Tibial nerve (tissue), 3 donors: Measurements from ENCODE around the gene TSPAN6.

Experiments used
- POLR2A ChIP-seq, 2 donors: fragments of 450-650 bp; IDR thresholded peaks; one replicate each; pipeline ENCODE4 v1.6.1; 2017; ENCODE audit warnings: antibody characterized with exemption in 2 of 2, mild to moderate bottlenecking in 2 of 2, moderate library complexity in 2 of 2
- TF ChIP-seq, protein P1 (sequence below), 5 experiments: fragments of 200-600 bp in 3 of 5; fragments of 450-650 bp in 2 of 5; sonication (generic) in 3 of 5; IDR thresholded peaks; one replicate each; pipeline ENCODE4 v1.5.1; 2016 to 2019; ENCODE audit warnings: antibody characterized with exemption in 5 of 5, mild to moderate bottlenecking in 3 of 5, moderate library complexity in 2 of 5

DNA sequence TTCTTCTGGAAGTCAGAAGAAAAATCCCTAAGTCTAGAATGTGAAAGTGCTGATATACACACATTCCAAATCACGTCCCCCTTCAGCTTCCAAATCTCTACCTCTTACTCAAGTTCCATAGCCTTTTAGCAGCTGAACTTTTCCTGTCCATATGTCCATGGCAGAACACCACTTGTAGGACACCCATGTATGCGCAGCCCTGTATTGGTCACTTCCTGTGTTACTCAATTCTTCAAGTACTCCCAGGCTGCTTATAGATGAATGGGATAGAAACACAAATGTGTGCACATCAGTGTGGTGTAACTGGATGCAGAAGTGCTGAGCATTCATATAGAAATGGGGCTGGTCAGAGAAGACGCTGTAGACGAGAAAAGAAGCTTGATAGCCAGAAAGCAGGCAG is 26.2 kb upstream of the TSPAN6 start:
- TF ChIP-seq, protein P1, sequence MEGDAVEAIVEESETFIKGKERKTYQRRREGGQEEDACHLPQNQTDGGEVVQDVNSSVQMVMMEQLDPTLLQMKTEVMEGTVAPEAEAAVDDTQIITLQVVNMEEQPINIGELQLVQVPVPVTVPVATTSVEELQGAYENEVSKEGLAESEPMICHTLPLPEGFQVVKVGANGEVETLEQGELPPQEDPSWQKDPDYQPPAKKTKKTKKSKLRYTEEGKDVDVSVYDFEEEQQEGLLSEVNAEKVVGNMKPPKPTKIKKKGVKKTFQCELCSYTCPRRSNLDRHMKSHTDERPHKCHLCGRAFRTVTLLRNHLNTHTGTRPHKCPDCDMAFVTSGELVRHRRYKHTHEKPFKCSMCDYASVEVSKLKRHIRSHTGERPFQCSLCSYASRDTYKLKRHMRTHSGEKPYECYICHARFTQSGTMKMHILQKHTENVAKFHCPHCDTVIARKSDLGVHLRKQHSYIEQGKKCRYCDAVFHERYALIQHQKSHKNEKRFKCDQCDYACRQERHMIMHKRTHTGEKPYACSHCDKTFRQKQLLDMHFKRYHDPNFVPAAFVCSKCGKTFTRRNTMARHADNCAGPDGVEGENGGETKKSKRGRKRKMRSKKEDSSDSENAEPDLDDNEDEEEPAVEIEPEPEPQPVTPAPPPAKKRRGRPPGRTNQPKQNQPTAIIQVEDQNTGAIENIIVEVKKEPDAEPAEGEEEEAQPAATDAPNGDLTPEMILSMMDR (IDR thresholded peaks at IDR 0.05): no peak
- TF ChIP-seq POLR2A (IDR thresholded peaks at IDR 0.05): no peak
